ENCODE results near the gene QARS1. TPM values are rescaled to one million over a fixed set of nuclear protein-coding genes. Genes with fewer than 3 reads are reported as not detected.

QARS1 gene
- total RNA-seq, 1 donor from 2014 or later: 416 TPM

GRCh38 chr3:49132437-49133225, 28.1 kb upstream of the QARS1 start, which contains the start of gene LAMB2:
Gene LAMB2 (minus strand): TSS chr3:49133050. CDS start chr3:49132867, 183 bp downstream.
- Mint-ChIP-seq H3K4me3 (ENCODE audit: unreplicated experiment) (peak within 1 kb of the TSS; percentile 96), H3K36me3 (ENCODE audit: low read depth, unreplicated experiment) (peaks cover 17% of the 10 kb centered on the region), H3K9me3 (ENCODE audit: unreplicated experiment) (no peaks in the 10 kb centered on the region), H3K27me3 (ENCODE audit: unreplicated experiment) (peaks cover 16% of the 10 kb centered on the region), H3K27ac (ENCODE audit: unreplicated experiment) (peak within 1 kb of the TSS; percentile 75), H3K4me1 (ENCODE audit: unreplicated experiment) (peaks cover 12% of the 10 kb centered on the region)
- TF ChIP-seq CTCF (IDR thresholded peaks at IDR 0.05; ENCODE audit: unreplicated experiment): no peak
- peak; percentile 71 for DNase-seq (ENCODE audit: low spot score)

- peaks cover 17% of the 10 kb centered on the region for H3K36me3 Mint-ChIP-seq (ENCODE audit: low read depth, unreplicated experiment)
- DNase-seq (ENCODE audit: low spot score): no peak
- peaks cover 12% of the 10 kb centered on the region for H3K4me1 Mint-ChIP-seq (ENCODE audit: unreplicated experiment)
- TF ChIP-seq CTCF (IDR thresholded peaks at IDR 0.05; ENCODE audit: unreplicated experiment): no peak
- H3K27me3 Mint-ChIP-seq (ENCODE audit: unreplicated experiment): peaks cover 16% of the 10 kb centered on the region
- H3K27ac Mint-ChIP-seq (ENCODE audit: unreplicated experiment): no peak overlapping the region
- H3K9me3 Mint-ChIP-seq (ENCODE audit: unreplicated experiment): no peaks in the 10 kb centered on the region
- H3K4me3 Mint-ChIP-seq (ENCODE audit: unreplicated experiment): peak overlapping the region; percentile 96
Measured at GRCh38 chr3:49132073-49132436, 27.5 kb upstream of the QARS1 start.

- DNase-seq (ENCODE audit: low spot score): no peak
- TF ChIP-seq CTCF (IDR thresholded peaks at IDR 0.05; ENCODE audit: unreplicated experiment): no peak
- peak overlapping the region; percentile 96 for H3K4me3 Mint-ChIP-seq (ENCODE audit: unreplicated experiment)
- peaks cover 16% of the 10 kb centered on the region for H3K27me3 Mint-ChIP-seq (ENCODE audit: unreplicated experiment)
- H3K9me3 Mint-ChIP-seq (ENCODE audit: unreplicated experiment): no peaks in the 10 kb centered on the region
- peaks cover 20% of the 10 kb centered on the region for H3K36me3 Mint-ChIP-seq (ENCODE audit: low read depth, unreplicated experiment)
- peaks cover 12% of the 10 kb centered on the region for H3K4me1 Mint-ChIP-seq (ENCODE audit: unreplicated experiment)
- H3K27ac Mint-ChIP-seq (ENCODE audit: unreplicated experiment): peak overlapping the region; percentile 48
Measured at GRCh38 chr3:49131576-49131975, 27.0 kb upstream of the QARS1 start.

GRCh38 chr3:49131040-49131439, 26.5 kb upstream of the QARS1 start:
- H3K9me3 Mint-ChIP-seq (ENCODE audit: unreplicated experiment): no peaks in the 10 kb centered on the region
- peaks cover 12% of the 10 kb centered on the region for H3K4me1 Mint-ChIP-seq (ENCODE audit: unreplicated experiment)
- H3K36me3 Mint-ChIP-seq (ENCODE audit: low read depth, unreplicated experiment): peaks cover 22% of the 10 kb centered on the region
- peaks cover 16% of the 10 kb centered on the region for H3K27me3 Mint-ChIP-seq (ENCODE audit: unreplicated experiment)
- DNase-seq (ENCODE audit: low spot score): no peak
- peak overlapping the region; percentile 64 for H3K27ac Mint-ChIP-seq (ENCODE audit: unreplicated experiment)
- TF ChIP-seq CTCF (IDR thresholded peaks at IDR 0.05; ENCODE audit: unreplicated experiment): no peak
- peak overlapping the region; percentile 96 for H3K4me3 Mint-ChIP-seq (ENCODE audit: unreplicated experiment)

- DNase-seq (ENCODE audit: low spot score): no peak
- Mint-ChIP-seq H3K9me3 (ENCODE audit: unreplicated experiment) (no peaks in the 10 kb centered on the region), H3K27ac (ENCODE audit: unreplicated experiment) (no peak overlapping the region)
Measured at GRCh38 chr3:49124991-49125670, 20.6 kb upstream of the QARS1 start.

More at GRCh38 chr3:49124991-49125670, 20.6 kb upstream of the QARS1 start:
- Mint-ChIP-seq H3K4me1 (ENCODE audit: unreplicated experiment) (no peaks in the 10 kb centered on the region), H3K27me3 (ENCODE audit: unreplicated experiment) (peaks cover 13% of the 10 kb centered on the region), H3K36me3 (ENCODE audit: low read depth, unreplicated experiment) (peaks cover 36% of the 10 kb centered on the region), H3K4me3 (ENCODE audit: unreplicated experiment) (no peak overlapping the region)
- TF ChIP-seq CTCF (IDR thresholded peaks at IDR 0.05; ENCODE audit: unreplicated experiment): no peak

Measured in endothelial cell (in vitro differentiated cells).